Measurements from ENCODE around the gene CCDC61. TPM values are rescaled to one million over a fixed set of nuclear protein-coding genes. Genes with fewer than 3 reads are reported as not detected.

Gene CCDC61
- total RNA-seq, 1 experiment from 2014 or later, result 6.3 TPM

- intact Hi-C loops (cut with micrococcal nuclease), result no loop called here
- Histone ChIP-seq H3K27me3 (ENCODE audit: low read length) (0 out of 2 replicates have a peak, but pooled peaks cover 3% of the 10 kb centered on the region), H3K36me3 (ENCODE audit: low read depth, low read length) (no peaks in the 10 kb centered on the region), H2AFZ (ENCODE audit: low read length) (no peak overlapping the region), H3F3A (ENCODE audit: low read length, unreplicated experiment) (no peaks in the 10 kb centered on the region), H3K79me2 (ENCODE audit: low read length) (no peaks in the 10 kb centered on the region), H3K9me3 (ENCODE audit: low read length) (0 out of 2 replicates have a peak, but pooled peaks cover 4% of the 10 kb centered on the region), H3K4me3 (ENCODE audit: low read length) (no peak overlapping the region), H3K4me2 (ENCODE audit: low read length) (no peak overlapping the region), H4K20me1 (ENCODE audit: low read length) (no peaks in the 10 kb centered on the region), H3K9ac (ENCODE audit: low read length) (no peak overlapping the region), H3K27ac (ENCODE audit: low read length) (no peak overlapping the region), H3K9me2 (replicated peaks; ENCODE audit: low read length) (no peaks in the 10 kb centered on the region), H3K4me1 (ENCODE audit: insufficient read depth, low read length) (peaks cover 9% of the 10 kb centered on the region; the same call in 1 of the 2 replicates)
- no TSS peak for BruUV-seq (replicated peaks)
- ChIA-PET POLR2A (ENCODE audit: unreplicated experiment) (no interaction called here), CTCF (no interaction called here)
- ATAC-seq, result no peak
- no peak for DNase-seq
- TF ChIP-seq EZH2phosphoT487 (IDR thresholded peaks at IDR 0.05; ENCODE audit: borderline replicate concordance, low read length), result no peak
- no peak for TF ChIP-seq EZH2 (IDR thresholded peaks at IDR 0.05; ENCODE audit: low read length, unreplicated experiment)
- no peak for TF ChIP-seq CTCF (conservative IDR thresholded peaks at IDR 0.05; ENCODE audit: low read depth, low read length)
These were observed 44.9 kb downstream of the CCDC61 start for GRCh38 chr19:46040125-46040524.

- no peaks in the 10 kb centered on the region for H3K9me2 ChIP-seq (replicated peaks; ENCODE audit: low read length)
- POLR2A ChIA-PET (ENCODE audit: unreplicated experiment), result no interaction called here
- no peaks in the 10 kb centered on the region for H4K20me1 ChIP-seq (ENCODE audit: low read length)
- H3K27ac ChIP-seq (ENCODE audit: low read length), result no peak within 1 kb of the TSS
- H3F3A ChIP-seq (ENCODE audit: low read length, unreplicated experiment), result no peaks in the 10 kb centered on the region
- no peak within 1 kb of the TSS for H3K4me3 ChIP-seq (ENCODE audit: low read length)
- 0 out of 2 replicates have a peak, but pooled peaks cover 4% of the 10 kb centered on the region for H3K9me3 ChIP-seq (ENCODE audit: low read length)
- H3K4me1 ChIP-seq (ENCODE audit: insufficient read depth, low read length), result peaks cover 9% of the 10 kb centered on the region; the same call in 1 of the 2 replicates
- H3K4me2 ChIP-seq (ENCODE audit: low read length), result no peak within 1 kb of the TSS
- H3K27me3 ChIP-seq (ENCODE audit: low read length), result peaks cover 8% of the 10 kb centered on the region; the same call in 1 of the 2 replicates
- H3K79me2 ChIP-seq (ENCODE audit: low read length), result no peaks in the 10 kb centered on the region
- ATAC-seq (no peak), DNase-seq (peak; percentile 42)
- intact Hi-C loops (cut with micrococcal nuclease), result no loop called here
- H3K36me3 ChIP-seq (ENCODE audit: low read depth, low read length), result no peaks in the 10 kb centered on the region
- no peak within 1 kb of the TSS for H2AFZ ChIP-seq (ENCODE audit: low read length)
- CTCF ChIA-PET, result no interaction called here
- no peak within 1 kb of the TSS for H3K9ac ChIP-seq (ENCODE audit: low read length)
- TF ChIP-seq EZH2phosphoT487 (IDR thresholded peaks at IDR 0.05; ENCODE audit: borderline replicate concordance, low read length) (no peak), EZH2 (IDR thresholded peaks at IDR 0.05; ENCODE audit: low read length, unreplicated experiment) (no peak), CTCF (conservative IDR thresholded peaks at IDR 0.05; ENCODE audit: low read depth, low read length) (no peak)
- no TSS peak for BruUV-seq (replicated peaks)
These were observed 45.8 kb downstream of the CCDC61 start, which contains the start of gene IGFL4 for GRCh38 chr19:46040952-46041500. TSS of gene IGFL4 (minus strand) at chr19:46041002. CDS start at chr19:46040962, 40 bp downstream.

- no peaks in the 10 kb centered on the region for H3K79me2 ChIP-seq (ENCODE audit: low read length)
- 0 out of 2 replicates have a peak, but pooled peaks cover 4% of the 10 kb centered on the region for H3K9me3 ChIP-seq (ENCODE audit: low read length)
- intact Hi-C loops (cut with micrococcal nuclease), result no loop called here
- H3K27me3 ChIP-seq (ENCODE audit: low read length), result peaks cover 16% of the 10 kb centered on the region; the same call in 1 of the 2 replicates
- H2AFZ ChIP-seq (ENCODE audit: low read length), result no peak overlapping the region
- no peaks in the 10 kb centered on the region for H3K36me3 ChIP-seq (ENCODE audit: low read depth, low read length)
- peaks cover 9% of the 10 kb centered on the region; the same call in 1 of the 2 replicates for H3K4me1 ChIP-seq (ENCODE audit: insufficient read depth, low read length)
- no peaks in the 10 kb centered on the region for H4K20me1 ChIP-seq (ENCODE audit: low read length)
- no peaks in the 10 kb centered on the region for H3K9me2 ChIP-seq (replicated peaks; ENCODE audit: low read length)
- no peak overlapping the region for H3K4me3 ChIP-seq (ENCODE audit: low read length)
- no peak overlapping the region for H3K4me2 ChIP-seq (ENCODE audit: low read length)
- H3F3A ChIP-seq (ENCODE audit: low read length, unreplicated experiment), result no peaks in the 10 kb centered on the region
- H3K9ac ChIP-seq (ENCODE audit: low read length), result no peak overlapping the region
- ATAC-seq (no peak), DNase-seq (no peak)
- H3K27ac ChIP-seq (ENCODE audit: low read length), result no peak overlapping the region
- CTCF ChIA-PET, result no interaction called here
- BruUV-seq (replicated peaks), result no TSS peak
- TF ChIP-seq CTCF (conservative IDR thresholded peaks at IDR 0.05; ENCODE audit: low read depth, low read length) (no peak), EZH2 (IDR thresholded peaks at IDR 0.05; ENCODE audit: low read length, unreplicated experiment) (no peak), EZH2phosphoT487 (IDR thresholded peaks at IDR 0.05; ENCODE audit: borderline replicate concordance, low read length) (no peak)
- POLR2A ChIA-PET (ENCODE audit: unreplicated experiment), result no interaction called here
These were observed 47.1 kb downstream of the CCDC61 start for GRCh38 chr19:46042252-46042883.

All from PC-3 (cell line).